DMS 273 treated with DMSO at 0.1 percent for 48 hours (cell line): ENCODE measurements around the gene PCSK7.
A peak's percentile ranks its signal among the peaks of the same experiment; 100 is the strongest.
"Not testable (repeated sequence)": the region's sequence is repeated elsewhere in the genome, so short reads cannot be mapped to it uniquely, and the experiment has no call there.

Source experiments
- DNase-seq: peaks from one replicate; lab custom pipeline; 2025; lab: John Stamatoyannopoulos, UW

The PCSK7 gene

DNA sequence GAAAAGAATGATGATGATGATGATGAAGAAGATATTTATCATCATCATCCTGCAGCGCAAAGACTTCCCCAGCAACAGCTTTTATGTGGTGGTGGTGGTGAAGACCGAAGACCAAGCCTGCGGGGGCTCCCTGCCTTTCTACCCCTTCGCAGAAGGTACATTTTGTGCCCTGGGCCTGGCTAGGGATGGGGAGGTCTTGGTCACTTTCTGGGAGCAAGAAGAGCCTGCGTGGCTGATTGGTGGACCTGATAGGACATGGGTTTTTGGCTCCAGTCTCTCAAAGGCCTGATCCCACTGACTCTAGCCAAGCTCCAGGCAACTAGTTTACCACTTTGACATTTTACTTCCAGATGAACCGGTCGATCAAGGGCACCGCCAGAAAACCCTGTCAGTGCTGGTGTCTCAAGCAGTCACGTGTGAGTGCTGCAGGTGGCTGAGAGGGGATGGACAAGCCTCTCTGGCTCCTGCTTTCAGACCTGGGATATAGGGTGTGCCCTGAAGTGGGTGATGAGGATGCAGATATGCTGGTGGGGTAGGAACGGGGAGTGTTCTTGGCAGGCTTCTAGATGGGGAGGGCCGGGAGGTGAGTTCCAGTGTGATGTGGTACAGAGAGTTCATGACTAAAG, 48.0 kb downstream of the PCSK7 start:
- no peak for DNase-seq

DNA sequence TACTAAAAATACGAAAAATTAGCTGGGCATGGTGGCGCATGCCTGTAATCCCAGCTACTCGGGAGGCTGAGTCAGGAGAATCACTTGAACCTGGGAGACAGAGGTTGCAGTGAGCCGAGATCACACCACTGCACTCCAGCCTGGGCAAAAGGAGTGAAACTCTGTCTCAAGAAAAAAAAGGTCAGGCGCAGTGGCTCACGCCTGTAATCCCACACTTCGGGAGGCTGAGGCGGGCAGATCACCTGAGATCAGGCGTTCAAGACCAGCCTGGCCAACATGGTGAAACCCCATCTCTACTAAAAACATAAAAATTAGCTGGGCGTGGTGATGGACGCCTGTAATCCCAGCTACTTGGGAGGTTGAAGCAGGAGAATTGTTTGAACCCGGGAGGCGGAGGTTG, 48.7 kb downstream of the PCSK7 start:
- DNase-seq = not testable (repeated sequence)

DNA sequence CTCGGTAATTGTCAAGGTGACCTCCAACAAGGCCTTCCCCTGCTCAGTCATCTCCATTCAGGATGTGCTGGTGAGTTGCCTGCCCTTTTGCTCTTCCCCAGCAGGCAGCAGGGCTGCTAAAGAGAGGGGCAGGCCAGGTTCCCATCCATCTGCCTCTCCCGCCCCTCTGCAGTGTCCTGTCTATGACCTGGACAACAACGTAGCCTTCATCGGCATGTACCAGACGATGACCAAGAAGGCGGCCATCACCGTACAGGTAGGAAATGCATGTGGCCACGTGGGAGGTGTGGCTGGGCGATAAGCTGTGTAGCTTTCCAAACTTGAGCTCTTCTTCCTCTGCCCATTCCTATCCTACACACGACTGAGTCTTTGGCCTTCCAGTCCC, 49.3 kb downstream of the PCSK7 start:
- no peak for DNase-seq

DNA sequence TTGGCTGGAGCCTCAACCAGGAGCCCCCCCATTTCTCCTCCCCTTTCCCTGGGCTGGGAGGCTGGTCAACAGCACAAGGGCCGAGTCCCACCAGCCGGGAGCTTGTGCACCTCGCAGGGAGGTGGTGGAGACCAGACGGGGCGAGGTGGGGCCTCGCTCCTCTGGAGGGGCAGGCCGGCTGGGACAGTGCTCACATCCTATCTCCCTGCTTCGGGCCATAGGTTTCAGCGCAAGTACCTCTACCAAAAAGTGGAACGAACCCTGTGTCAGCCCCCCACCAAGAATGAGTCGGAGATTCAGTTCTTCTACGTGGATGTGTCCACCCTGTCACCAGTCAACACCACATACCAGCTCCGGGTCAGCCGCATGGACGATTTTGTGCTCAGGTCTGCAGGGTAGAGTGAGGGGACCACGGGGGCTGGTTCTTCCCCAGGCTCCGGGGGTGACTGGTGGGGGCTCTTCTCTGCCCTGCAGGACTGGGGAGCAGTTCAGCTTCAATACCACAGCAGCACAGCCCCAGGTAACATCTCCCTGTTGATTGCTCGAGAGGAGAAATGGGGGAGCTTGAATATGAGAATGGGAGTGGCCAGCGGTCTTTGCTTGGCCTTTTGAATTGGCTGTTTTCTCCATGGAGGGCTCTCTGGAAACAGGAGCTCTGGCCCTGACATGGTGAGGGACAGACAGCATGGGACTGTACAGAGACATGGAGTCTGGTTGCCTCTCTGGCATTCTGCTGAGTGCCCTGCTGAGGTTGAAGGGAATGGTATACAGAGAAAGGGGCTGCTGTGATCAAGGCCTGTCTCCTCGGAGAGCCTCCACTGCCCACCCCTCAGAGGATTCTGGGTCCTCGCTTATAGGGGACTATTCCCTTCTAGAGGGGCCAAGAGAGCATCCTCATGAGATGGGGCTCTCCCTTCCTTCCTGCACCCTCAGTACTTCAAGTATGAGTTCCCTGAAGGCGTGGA, 50.0 kb downstream of the PCSK7 start:
- DNase-seq = no peak

DNA sequence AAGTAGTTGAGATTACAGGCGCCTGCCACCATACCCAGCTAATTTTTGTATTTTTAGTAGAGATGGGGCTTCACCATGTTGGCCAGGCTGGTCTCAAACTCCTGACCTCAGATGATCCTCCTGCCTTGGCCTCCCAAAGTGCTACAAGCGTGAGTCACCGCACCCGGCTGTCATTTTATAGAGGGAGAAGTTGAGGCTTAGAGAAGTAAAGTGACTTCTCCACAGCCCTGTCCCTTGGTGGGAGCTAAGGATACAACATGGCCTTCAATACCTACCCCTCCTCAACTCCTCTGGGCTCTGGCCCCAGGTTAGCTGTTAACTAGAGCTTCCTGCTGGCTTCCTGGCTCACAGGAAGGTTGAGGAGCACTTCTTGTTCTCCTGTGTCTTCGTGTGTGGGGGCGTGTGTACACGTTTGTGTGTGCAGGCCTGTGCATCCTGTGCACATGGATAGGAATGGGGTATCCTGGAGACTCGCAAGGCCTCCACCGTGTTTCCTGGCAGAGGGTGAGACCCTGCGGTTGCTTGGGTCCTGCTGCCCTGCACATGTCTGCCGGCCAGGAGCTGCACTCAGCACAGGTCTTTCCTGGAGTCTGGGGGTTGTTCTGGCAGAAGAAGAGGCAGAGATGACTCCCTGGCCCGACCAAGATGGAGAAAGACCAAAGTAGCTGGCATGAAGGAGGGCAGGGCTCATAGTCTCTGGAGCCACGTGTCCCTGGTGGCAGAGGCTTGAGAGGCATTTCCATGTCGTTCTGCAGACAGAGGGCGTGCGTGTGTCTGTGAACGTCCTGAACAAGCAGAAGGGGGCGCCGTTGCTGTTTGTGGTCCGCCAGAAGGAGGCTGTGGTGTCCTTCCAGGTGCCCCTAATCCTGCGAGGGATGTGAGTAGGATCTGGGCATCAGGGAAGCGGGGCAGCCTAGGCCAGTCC, 51.0 kb downstream of the PCSK7 start:
- peak; percentile 2 for DNase-seq

DNA sequence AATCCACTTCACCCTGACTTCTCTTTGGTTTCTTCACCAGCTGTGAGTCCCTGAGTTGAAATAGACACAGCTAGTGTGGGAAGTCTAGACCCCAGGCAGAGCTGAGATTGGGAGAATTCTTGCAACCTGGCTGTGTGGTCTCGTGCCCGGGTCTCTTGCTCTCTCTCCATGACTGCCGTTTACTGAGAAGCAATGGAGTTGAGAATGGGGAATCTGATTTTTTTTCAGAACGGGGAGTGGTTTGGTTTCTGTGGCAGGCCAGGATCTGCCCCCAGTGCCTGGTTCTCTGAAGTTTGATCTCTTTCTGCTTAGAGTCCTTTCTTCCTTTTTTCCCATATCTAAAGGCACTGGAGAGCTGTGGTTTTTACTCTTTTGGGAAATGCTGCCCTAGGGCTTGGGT, 51.9 kb downstream of the PCSK7 start:
- no peak for DNase-seq

DNA sequence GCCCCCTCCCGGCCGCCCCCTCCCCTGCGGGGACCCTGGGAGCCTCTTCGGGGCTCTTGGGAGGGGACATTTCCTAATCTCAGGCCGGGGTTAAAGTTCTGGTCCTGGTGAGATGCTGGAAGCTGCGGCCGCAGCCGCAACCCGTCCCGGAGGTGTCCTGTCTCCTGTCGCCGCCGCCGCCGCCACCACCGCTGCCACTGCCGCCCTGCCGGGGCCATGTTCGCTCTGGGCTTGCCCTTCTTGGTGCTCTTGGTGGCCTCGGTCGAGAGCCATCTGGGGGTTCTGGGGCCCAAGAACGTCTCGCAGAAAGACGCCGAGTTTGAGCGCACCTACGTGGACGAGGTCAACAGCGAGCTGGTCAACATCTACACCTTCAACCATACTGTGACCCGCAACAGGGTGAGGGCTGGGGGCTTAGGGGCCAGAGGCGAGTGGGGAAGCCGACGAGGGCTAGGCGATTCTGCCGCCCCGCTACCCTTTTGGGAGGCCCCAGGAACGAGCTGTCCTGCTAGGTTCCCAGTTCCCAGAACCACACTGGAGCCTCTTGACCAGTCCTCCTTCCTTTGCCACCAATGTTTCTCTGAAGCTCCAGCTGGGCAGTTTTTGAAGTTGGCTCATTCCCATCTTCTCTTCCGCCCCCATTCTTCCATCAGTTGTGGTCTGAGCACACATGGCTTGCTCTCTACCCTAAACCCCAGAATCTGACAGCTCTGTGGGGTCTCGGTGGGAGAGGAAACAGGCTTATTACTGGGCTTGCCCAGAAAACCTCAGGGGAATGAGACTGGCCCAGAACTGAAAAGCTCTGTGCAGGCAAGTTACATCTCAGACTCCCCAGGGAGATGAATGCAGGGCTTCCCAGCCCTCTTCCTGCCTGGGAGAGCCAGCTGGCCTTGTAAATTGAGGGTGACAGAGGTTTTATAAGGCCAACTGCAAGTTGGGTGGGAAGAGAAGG, 52.5 kb downstream of the PCSK7 start:
- no peak for DNase-seq

DNA sequence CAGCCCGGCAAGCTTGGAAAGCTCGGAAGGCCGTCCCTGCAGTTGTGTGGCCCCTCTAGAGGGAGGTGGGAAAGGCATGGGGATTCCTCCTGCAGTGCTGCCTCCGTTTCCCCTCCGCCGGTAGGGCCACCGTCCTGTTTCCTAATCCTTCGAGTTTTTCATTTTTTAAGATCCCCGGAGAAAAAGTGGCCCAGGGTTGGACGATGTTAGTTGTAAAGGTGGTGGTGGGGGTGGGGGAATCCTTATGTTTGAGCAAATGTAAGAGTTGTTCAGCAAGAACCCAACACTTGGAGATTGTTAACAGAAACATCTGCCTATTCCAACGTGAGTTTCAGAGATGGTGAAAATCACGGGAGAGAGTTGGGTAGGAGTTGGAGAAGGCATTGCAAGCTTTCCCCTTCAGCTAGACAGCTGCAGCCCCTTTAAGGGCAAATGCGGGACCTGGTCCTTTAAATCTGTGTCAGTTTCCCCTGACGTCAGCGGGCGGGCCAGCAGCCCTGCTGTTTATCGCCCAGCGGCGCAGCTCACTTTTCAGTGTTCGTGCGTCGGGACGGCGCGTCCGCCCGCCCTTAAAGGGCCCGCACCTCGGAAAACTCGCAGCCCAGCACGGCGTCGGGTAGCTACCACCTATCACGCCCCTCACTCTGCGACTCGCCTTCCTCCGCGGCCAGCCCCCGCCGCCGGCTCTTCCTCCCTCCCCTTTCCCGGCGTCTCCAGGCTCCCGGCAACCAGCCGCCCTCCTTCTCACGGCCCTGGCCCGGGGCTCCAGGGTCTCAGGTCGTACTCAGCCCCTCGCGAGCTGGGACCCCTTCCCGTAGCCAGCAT, 53.5 kb downstream of the PCSK7 start, which contains the start of gene SIDT2:
Gene SIDT2, plus strand, starts transcription at position 534 of the 825 bp plus-strand sequence. CDS start 521 bp downstream, outside the sequence.
- peak; percentile 25 for DNase-seq

DNA sequence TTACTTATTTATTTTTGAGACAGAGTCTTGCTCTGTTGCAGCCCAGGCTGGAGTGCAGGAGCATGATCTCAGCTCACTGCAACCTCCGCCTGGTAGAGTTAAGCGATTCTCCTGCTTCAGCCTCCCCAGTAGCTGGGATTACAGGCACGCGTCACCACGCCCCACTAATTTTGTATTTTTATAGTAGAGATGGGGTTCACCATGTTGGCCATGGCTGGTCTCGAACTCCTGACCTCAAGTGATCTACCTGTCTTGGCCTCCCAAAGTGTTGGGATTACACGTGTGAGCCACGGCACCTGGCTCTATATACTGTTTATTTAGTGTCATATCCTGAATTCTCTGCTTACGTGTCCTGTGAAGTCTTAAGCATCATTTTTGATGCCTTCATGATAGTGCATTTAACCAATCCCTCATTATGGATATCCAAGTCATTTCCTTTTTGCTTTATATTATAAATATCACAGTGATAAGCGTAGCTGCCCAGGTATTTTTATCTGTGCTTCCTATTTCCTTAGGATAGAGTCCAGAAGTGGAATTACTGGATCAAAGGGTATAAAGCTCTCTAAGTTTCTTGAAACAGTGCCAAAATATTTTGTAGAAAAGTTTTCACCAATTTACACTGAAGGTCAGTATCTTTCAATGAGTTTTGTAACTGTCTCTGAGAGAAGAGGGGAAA, 54.2 kb downstream of the PCSK7 start:
- DNase-seq = no peak

DNA sequence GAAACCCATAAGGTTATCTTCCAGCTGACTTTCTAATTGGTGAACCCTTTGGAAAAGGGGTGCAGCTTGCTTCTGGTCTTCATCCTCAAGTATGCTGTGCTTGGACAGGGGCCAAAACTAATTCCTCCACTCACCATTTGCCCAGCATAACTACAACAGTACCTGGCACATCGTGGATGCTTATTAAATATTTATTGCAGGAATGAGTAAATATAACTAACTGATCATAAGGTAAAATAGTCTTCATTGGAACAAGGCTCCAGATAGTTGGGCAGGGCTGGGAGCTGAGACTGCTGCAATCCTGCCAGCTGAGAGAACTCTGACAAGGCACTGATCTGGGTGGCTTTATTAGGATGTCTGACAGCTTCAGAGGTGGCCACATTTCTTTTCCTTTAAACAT, 55.7 kb downstream of the PCSK7 start:
- DNase-seq = no peak

DNA sequence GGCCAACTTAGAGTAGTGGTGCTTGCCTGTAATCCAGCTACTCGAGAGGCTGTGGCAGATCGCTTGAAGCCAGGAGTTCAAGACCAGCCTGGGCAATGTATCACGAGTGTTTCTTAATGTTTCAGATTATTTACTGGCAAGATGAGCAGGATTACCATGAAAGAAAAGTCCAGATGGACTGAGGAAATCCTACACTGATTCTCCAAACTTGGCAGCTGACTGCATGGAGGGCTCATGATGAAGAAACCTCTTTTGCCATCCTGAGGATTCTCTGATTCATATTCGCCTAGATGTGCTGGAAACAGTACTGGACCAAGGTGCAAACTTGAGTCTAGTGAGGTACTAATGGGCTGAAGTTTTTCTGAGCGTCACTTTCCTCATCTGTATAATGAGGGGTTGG, 56.1 kb downstream of the PCSK7 start:
- DNase-seq = no peak

DNA sequence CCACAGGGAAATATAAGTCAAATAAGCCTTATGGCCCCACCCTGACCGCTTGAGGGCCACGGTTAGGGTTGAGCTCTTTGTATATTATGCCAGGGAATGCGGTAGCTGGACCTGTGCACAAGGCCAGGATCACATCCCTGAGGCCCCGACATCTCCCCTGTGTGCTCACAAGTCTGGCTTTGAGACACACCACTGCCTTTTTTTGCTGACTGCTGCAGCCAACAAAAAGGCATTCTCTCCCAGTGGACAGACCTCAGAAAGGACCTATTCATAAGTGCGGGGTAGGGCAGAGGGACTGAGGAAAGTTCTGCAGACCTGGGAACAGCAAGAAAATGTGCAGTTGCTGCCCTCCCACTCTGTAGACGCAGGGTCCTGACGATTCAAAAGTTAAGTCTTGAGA, 56.8 kb downstream of the PCSK7 start:
- DNase-seq = no peak

DNA sequence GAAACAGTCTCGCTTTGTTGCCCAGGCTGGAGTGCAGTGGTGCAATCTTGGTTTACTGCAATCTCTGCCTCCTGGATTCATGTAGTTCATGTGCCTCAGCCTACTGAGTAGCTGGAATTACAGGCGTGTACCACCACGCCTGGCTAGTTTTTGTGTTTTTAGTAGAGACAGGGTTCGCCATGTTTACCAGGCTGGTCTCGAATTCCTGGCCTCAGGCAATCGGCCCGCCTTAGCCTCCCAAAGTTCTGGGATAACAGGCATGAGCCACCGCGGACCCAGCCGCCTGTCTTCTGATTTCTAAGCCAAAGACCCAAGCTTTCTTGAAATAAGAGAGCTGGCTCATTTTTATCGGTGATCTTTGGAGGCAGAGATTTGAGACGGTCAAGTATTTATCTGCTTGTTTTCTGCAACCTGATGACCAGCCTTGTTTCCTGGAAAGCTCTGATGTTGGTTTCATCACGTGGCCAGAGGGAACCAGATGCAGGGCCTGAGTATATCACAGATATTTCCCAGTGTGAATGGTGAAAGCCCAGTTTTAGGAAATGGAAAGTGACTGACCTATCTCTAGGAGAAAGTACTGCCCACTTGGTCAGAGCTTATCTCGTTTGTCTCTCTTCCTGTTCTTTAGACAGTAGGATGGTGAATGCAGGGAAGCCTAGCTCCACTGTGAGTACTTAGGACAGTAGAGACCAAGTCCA, 59.0 kb downstream of the PCSK7 start:
- DNase-seq = no peak

DNA sequence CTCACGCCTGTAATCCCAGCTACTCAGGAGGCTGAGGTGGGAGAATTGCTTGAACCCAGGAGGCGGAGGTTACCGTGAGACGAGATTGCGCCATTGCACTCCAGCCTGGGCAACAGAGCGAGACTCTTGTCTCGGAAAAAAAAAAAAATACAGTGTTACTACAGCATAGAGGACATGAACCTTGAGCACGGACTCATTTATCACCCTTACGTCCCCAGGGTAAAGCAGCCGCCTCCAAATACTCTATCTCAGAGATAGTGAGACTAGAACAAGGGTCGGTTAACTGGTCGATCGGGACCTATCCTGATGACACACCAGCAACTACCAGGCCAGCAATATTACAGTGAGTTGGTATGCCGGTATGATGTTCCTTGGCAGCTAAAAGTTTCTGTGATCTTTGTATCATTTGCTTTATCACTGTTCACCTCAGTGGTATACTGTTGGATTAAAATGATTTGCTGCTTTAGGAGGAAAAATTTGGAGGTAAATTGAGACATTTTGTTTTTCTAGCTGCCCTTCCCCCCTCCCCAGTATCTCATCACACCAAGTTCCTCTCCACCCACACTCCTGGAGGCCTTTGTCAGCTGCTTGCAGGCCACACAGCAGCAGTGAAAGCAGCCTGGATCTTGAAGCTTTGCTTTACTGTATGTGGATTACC, 60.3 kb downstream of the PCSK7 start:
- no peak for DNase-seq

DNA sequence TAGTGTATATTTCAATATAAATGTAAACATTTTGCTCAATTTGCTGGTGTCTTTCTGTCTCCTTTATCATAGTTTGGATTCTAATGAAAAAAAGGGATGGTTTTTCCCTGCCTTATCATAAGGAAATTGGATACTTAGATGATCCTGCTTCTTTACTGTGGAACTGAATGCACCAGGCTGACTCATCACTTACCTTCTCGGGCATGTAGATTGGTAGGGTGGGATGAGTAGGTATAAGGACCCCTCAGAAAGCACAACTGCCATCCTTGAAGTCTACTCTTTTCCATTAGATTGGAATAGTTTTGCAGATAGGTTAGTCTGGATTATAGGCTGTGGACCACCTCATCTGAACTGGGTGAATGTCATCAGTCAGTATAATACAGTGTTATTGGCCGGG, 60.9 kb downstream of the PCSK7 start:
- no peak for DNase-seq

DNA sequence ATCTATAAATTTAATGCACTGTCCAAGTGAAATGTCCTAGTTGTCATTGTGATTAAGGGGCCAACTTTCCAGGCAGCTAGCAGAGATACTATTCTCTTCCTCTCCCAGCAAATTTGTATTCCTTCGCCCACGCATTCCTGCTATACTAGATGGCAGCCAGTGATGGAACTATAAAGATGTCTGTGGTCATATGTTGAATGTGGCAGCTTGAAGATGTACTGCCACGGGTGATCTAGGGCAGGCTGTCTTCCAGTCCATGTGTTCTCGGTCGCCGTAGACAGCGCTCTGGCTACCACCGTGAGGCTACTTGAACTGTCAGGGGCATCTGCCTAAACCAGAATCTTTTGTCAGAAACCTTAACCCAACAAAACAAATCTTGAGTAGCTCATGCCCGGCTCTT, 61.7 kb downstream of the PCSK7 start:
- no peak for DNase-seq

DNA sequence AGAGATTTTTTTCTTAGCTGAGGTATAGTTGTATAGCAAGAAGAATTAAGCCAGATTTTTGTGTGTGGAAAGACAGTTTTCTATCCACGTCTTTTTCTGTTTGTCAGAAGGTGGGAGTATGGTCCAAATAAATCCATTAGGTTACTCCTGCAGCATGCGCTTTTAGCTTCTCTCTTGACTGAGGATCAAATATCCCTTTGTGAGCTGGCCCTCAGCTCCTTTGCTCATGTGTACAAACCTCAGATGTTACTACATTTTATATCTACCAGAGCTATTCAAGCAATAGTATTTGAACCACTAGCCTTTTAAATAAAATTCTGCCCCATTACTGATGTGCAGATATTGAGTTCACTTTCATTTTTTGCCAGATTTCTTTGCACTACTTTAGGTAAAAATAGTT, 62.1 kb downstream of the PCSK7 start:
- DNase-seq = no peak

DNA sequence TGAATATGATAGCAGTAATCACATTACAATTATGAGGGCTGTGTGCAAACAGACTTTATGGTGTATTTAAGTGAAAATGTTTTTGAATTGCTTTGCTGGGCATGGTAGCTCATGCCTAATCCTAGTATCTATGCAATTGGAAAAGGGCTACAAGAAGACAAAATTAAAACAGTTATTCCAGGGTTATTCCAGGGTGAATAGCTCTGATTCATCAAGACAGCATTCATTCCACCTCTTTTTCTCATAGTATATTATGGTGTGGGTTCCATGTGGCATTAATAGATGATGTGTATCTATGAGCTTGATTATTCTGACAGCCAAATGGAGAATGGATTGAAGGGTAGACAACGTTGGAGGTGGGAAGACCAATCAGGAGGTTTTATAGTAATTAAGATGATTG, 65.4 kb downstream of the PCSK7 start:
- no peak for DNase-seq

DNA sequence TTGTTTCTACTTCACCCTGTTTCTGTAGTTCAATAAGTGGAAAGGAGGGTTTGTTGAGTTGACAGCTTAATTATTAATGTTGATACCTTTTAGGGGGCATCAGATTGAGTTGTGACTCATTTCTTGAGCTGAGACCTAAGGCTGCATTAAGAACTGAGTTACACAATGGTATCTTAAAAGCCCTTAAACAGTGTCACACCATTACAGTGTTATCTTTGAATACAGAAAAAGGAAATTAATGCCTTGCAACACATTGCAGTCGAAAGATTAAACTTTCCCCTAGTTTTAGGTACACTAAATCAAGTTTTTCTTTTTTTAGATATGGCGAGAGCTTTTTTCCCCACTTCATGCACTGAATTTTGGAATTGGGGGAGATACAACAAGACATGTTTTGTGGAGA, 71.0 kb downstream of the PCSK7 start:
- no peak for DNase-seq
